Forelimb muscle (tissue), 1 donor: ENCODE data around the gene CHAF1A. TPM values are rescaled to one million over a fixed set of nuclear protein-coding genes. Genes with fewer than 3 reads are reported as not detected.

Experiments used
- DNase-seq: peaks from one replicate; pipeline ENCODE4 v3.0.0-alpha.2; 2013; ENCODE audit warnings: low read depth
- polyA plus RNA-seq: library from polyadenylated mRNA; unstranded; fragments of 120-200 nt; gene quantifications from one replicate; pipeline ENCODE4 v1.2.1, GENCODE V29; 2013; ENCODE audit not compliant: insufficient read length

CHAF1A gene
- 11.1 TPM for polyA plus RNA-seq

GRCh38 chr19:4402171-4403004 is at the start of gene CHAF1A:
CHAF1A (plus strand) TSS chr19:4402640; CDS start chr19:4402763, 123 bp downstream.
- peak; percentile 99 for DNase-seq

DNA sequence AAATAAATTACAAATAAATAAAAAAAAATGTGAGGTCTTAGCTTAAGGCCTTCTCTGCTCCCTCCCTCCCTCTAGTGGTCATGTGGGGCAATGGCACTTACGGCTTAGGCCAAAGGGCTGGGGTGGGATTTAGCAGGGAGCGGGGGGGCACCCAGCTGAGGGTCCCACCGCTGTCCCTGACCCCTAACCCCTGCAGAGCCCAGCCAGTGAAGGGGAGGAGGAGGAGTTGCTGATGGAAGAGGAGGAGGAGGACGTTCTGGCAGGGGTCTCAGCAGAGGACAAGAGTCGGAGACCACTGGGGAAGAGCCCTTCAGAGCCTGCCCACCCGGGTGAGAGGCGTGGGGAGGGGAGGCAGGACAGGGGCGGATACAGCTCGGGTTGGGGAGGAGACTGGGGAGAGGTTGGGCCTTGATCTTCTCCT is 49.7 kb upstream of the CHAF1A start:
- DNase-seq: no peak

DNA sequence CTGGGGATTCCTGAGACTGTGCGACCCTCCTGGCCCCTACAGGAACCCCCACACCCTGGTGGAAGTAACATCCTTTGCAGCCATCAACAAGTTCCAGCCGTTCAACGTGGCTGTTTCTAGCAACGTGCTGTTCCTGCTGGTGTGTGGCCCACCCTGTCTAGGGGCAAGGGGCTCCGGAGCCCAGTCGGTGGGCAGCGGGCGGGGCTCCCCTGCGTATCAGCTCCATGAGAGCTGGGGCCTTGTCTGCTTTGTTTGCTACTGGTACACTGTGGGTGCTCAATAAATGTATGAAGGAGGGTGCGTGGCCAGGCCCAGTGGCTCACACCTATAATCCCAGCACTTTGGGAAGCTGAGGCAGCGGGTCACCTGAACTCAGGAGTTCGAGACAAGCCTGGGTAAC is 48.2 kb upstream of the CHAF1A start:
- no peak for DNase-seq

DNA sequence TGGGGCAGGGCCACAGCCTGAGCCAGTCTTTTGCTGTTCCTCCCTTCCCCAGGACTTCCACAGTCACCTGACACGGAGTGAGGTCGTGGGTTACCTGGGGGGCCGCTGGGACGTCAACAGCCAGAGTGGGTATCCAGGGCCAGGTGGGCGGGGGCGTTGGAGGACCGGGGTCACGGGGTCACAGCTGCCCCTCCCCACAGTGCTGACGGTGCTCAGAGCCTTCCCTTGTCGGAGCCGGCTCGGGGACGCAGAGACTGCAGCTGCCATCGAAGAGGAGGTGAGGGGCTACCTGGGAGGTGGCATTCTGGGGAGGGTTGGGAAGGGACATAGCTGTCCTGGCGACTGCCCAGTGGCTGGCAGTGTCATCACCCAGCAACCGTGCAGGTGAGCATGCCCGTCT is 47.5 kb upstream of the CHAF1A start:
- DNase-seq: no peak

GRCh38 chr19:4357095-4357797 is 45.2 kb upstream of the CHAF1A start:
- DNase-seq: no peak

- DNase-seq: no peak
These were observed 44.5 kb upstream of the CHAF1A start for GRCh38 chr19:4357921-4358326.

- DNase-seq: no peak
These were observed 43.5 kb upstream of the CHAF1A start for GRCh38 chr19:4358709-4359626.

- DNase-seq: no peak
These were observed 42.8 kb upstream of the CHAF1A start for GRCh38 chr19:4359627-4360000.

GRCh38 chr19:4360081-4360569 is 42.3 kb upstream of the CHAF1A start:
- DNase-seq: no peak

DNA sequence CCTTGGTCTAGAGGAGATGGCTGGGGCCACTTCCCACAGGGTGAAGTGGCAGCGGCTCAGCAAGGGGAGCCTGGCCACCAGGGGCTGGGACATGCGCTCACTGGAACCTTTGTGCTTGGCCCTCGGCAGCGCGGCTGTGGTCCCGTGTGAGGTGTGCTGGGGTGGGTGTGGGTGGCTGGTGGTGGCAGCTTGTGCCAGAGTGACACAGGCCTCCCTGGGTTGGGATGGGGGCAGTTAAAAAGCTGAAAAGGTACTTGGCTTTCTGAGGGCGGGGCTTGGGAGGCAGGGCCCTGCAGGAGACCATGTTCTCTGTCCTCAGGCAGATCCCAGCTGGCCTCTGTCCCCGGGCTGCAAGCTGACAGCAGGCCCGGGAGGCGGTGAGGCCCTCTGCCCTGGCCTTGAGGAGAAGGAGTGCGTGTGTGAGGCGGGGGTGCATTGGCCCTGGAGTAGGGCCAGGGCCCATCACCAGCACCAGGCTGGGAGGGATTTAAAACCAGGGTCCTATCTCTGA is 41.7 kb upstream of the CHAF1A start:
- no peak for DNase-seq

DNA sequence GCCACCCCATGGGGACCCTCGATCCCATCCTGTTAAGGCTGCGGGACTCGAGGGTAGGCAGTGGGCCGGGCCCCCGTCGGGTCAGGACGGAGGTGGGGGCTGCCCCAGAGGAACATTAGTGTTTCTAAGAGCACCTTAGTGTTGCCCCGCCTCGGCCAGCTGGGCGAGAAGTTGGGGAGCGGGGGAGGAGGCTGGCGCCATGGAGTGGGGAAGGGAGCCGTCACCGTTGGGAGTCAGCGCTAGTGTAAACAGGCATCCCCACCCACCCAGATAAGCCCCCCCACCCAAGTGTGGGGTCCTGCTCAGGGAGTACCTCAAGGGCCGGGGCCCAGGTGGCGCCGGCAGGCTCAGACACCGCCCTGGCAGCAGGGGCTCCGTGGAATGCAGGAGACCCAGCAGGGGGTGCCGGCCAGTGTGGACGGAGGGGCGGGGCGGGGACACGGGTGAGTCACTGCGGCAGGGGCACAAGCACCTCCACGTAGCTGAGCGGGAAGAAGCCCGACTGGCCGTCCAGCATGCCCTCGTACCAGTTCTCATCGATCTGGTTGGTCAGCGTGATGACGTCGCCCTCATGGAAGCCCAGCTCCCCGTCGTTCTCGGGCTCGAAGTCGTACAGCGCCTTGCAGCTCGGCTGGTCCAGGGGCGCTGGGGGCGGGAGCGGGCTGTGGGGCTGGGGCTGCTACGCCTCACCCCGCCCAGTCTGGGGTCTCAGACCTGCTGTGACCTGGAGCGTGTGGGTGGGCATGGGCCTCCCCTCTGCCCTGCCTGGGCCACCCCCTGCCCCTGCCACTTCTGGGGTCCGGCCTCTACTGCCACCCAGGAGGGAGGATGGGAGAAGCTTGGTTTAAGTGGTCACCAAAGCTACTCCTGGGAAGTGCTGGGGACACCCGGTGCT is 41.0 kb upstream of the CHAF1A start:
- no peak for DNase-seq

DNA sequence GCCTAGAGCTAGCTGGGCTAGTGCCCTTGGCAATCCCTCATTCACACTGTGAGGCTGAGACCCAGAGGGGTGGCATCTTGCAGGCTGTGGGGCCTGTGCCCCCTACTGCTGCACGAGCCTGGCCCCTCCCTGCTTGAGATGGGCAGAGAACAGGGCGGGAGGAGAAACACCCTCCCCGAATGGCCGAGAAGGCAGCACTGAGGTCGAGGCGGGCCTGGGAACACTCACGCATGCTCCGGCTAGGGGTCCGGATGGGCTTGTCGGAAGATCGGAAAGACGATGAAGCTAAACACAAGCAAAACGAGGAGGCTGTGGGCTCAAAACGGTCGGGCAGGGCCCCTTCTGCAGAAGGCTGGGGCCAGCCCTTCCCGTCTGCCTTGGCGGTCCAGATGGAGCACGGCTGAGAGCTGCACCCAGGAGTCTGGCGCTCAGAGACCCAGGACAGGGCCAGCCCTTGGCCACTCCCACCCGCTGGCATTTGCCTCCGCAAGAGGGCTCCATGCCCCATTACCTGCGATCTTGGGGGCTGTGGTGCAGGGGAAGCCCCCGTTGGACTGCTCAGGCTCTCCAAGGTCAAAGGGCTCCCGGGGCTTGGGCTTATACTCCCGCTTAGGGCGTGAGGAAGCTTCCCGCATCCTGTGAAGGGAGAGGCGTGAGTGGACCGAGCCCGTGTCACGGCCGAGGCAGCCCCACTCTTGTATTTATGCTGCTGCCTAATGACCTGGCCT is 40.2 kb upstream of the CHAF1A start:
- no peak for DNase-seq

- DNase-seq: no peak
These were observed 39.5 kb upstream of the CHAF1A start for GRCh38 chr19:4362831-4363545.

DNA sequence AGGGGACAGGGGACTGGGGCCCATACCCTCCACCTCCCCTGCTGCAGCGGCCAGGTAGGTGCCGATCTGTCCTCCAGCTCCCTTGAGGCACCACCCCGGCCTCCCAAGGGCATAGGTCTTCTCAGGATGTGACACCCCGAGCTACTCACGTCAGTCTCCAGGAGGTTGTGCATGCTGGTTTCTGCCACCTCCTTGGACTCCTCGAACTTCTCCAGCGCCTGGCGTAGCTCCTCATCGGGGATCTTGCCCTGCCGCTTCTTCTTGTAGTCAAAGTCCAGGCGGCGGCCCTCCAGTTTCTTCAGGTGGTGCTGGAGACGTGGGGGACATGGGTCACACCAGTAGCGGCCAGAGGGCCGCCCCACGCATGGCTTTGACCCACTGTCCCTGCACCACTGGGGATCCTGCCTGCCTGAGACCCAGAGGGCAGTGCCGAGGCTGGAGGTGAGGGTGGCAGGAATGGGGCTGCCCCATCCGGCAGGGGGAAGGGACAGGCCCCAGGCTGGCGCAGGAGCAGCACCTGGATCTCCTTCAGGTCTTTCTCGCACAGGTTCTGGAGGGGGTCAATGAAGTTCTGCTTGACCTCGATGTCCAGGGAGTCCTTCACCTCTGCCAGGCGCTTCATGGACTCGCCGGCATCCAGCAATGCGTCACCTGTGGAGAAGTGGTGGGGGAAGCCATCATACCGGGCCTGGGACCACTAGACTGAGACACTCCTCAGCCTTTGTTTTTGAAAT is 38.7 kb upstream of the CHAF1A start:
- no peak for DNase-seq

- no peak for DNase-seq
These were observed 37.1 kb upstream of the CHAF1A start for GRCh38 chr19:4365341-4365740.

- no peak for DNase-seq
These were observed 36.4 kb upstream of the CHAF1A start for GRCh38 chr19:4365791-4366665.

GRCh38 chr19:4366666-4367335 is 35.6 kb upstream of the CHAF1A start:
- no peak for DNase-seq
